22Rv1 (cell line): Measurements from ENCODE around the gene POMT2.

ENCODE experiments used
- H3K27ac ChIP-seq: fragments of 450-650 bp; 2 replicates; pipeline ENCODE4 v1.5.1; 2017
- ZFX ChIP-seq: fragments of 450-650 bp; IDR thresholded peaks from 2 replicates; pipeline ENCODE4 v1.6.1; 2017; ENCODE audit warnings: antibody characterized with exemption, borderline replicate concordance
- TF ChIP-seq, protein P1 (sequence below): fragments of 450-650 bp; IDR thresholded peaks from 2 replicates; pipeline ENCODE4 v1.5.1; 2017; ENCODE audit warnings: mild to moderate bottlenecking

Gene POMT2

DNA sequence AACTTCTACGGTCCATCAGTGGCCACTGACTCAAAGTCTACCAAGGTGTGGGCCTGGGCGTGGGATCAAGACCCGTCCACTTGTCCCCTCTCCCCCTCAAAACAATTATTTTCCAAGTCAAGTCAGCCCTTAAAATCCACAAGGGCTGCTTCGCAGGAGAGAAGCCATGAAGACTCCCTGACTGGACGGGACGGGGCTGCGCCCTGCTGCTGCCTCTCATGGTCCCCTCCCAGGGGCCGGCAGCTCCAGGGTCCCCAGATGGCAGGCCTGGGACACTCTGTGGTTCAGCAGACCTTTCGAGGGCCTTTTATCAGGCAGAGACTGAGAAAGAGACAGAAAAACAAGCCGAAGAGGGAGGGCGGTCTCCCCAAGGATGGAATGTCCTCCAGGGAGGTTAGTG is 60.5 kb downstream of the POMT2 start:
- TF ChIP-seq, protein P1, sequence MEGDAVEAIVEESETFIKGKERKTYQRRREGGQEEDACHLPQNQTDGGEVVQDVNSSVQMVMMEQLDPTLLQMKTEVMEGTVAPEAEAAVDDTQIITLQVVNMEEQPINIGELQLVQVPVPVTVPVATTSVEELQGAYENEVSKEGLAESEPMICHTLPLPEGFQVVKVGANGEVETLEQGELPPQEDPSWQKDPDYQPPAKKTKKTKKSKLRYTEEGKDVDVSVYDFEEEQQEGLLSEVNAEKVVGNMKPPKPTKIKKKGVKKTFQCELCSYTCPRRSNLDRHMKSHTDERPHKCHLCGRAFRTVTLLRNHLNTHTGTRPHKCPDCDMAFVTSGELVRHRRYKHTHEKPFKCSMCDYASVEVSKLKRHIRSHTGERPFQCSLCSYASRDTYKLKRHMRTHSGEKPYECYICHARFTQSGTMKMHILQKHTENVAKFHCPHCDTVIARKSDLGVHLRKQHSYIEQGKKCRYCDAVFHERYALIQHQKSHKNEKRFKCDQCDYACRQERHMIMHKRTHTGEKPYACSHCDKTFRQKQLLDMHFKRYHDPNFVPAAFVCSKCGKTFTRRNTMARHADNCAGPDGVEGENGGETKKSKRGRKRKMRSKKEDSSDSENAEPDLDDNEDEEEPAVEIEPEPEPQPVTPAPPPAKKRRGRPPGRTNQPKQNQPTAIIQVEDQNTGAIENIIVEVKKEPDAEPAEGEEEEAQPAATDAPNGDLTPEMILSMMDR, result no peak
- no peak for TF ChIP-seq ZFX
- no peak overlapping the region for H3K27ac ChIP-seq

DNA sequence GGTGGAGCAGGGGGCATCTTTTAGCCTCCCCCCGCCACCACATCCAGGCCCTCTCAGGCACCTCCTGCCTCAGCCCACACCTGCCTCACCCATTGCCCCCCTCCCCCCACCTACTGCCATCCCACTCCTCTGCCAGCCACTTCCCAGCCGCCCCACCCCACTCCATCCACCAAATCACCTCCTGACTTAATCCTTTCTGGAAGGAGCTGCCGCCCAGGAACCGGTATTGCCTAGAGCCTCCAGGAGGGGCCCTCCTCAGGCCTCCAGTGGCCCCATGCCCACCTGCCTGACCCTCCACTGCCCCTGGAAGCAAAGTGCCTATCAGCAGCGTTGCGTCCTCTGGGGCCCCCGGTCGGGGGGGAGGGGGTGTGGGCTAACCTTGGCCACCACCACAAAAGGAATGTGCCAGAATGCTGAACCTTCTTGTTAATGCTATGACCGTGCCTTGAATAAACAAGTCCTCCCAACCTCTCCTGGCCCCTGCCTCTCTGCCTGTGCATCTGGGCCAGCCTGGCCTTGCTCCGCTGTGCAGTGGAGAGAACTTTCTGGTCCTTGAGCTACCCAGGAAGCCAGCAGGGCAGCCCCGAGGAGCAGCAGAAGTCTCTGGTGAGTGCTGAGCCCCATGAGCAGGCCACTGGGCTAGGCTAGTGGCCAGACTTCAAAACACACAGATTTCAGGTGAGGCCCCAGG is 61.5 kb downstream of the POMT2 start:
- no peak overlapping the region for H3K27ac ChIP-seq
- TF ChIP-seq, protein P1, result no peak
- no peak for TF ChIP-seq ZFX

DNA sequence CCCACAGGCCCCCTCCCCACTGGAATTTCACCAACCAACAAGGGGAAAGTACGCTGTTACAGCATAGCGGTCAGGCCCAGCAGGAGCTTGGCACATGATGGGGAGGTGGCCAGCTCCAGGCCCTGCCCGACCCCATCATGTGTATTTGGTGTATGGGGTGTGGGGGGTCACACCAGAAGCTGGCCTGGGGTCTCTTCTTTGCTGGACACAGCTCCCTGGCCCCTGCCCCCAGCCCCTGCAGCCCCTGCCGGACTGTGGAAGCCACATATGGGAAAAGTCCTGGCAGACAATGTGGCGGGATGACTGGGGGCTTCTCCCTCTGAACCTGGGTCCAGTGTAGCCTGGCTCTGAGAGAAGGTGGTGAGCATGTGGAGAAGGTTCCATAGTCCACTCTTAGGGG is 62.1 kb downstream of the POMT2 start:
- TF ChIP-seq ZFX, result no peak
- TF ChIP-seq, protein P1, result no peak
- H3K27ac ChIP-seq, result no peak overlapping the region

DNA sequence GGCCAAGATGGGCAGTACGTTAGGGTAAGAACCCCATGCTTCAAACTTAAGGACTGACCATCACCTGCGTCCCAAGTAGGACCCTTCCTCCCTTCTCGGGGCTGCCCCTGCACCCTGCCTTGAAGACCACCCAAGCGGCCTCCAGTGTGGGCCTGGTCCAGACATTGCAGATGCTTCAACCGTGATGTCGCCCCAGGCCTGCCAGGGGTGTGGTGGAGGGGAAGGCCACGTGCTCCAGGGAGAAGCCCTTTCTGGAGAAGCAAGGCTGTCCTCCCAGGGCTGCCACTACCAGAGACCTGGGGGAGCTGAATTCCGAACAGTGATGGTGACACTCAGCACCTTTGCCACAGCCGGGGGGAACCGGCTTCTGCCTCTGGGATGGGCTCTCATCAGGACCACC is 63.0 kb downstream of the POMT2 start:
- H3K27ac ChIP-seq, result no peak overlapping the region
- TF ChIP-seq ZFX, result no peak
- TF ChIP-seq, protein P1, result no peak

DNA sequence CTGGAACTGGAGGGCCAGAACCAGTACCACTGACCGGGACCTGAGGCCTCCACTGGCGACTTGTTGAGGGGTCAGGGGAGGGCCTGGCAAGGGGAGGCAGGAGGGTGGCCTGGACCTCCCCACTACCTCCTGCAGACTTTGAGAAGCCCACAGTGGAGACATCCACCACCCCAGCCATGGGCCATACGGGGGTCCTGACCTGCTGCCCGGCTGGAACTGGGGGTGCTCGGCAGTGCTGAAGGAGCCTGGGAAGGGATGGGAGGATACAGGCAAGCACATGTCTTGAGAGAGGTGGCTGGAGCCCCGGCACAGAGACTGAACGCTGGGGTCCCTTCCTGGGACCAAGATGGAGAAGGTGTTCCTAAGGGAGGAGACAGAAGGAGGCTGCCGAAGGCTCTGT is 64.0 kb downstream of the POMT2 start:
- TF ChIP-seq, protein P1, result no peak
- TF ChIP-seq ZFX, result no peak
- no peak overlapping the region for H3K27ac ChIP-seq

DNA sequence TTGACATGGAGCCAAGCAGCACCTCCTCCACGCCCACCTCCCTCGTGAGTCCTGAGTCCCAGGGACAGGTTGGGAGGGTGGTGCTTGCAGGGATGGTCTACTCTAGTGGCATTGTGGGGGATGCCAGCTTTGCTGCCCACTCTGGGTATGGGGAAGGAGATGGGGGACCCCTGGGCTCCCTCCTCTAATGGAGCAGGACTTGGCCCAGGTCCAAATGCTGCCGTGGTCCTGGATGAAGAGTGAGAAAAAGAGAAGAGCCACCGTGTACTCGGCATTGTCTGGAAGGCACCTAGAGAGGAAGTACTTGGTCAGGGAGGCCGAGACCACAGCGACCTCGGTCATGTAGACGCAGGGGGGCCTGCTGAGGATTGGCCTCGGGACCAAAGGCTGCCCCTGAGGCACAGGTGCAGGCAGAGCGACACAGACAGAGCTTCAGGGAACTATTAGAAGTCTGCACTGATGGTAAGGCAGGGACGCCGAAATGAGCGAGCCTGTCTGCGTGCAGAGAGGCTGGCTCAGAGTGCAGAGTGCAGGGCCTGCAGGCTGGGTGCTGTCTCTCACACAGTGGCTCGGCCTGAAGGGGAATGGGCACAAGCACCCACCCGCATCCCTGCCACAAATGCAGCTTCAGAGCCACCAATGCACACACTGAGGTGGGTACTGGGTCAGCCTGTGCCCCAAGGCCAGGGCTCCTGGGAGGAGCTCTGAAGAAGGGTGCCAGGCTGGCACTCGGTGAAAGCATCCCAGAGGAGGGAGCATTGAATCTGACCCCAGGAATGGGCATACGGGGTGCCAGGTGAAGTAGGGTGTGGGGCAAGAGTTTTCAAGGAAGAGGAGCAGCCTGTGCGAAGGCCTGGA is 67.1 kb downstream of the POMT2 start:
- TF ChIP-seq ZFX, result no peak
- TF ChIP-seq, protein P1, result no peak
- no peak overlapping the region for H3K27ac ChIP-seq

DNA sequence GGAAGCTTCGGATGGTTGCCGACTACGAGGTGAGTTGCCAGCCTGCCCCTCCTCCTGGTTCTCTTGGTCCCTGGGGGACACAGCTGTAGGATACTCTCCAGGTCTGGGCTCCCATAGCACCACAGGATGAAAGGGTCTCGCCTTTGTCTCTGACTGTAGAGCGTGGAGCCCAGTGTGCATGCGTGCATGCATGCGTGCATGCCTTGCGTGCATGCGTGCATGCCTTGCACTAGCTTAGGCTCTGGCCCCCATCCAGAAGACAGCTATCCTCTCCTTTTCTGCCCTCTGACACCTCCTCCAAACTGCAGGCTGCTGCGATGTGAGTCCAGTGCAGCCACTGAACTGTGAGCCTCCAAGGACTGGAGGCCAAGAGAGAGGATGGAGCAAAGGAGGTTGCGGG is 68.8 kb downstream of the POMT2 start:
- no peak overlapping the region for H3K27ac ChIP-seq
- TF ChIP-seq ZFX, result no peak
- TF ChIP-seq, protein P1, result no peak
